Measurements from ENCODE around the gene CDH1. TPM values are rescaled to one million over a fixed set of nuclear protein-coding genes. Genes with fewer than 3 reads are reported as not detected.
"Not testable (repeated sequence)": the region's sequence is repeated elsewhere in the genome, so short reads cannot be mapped to it uniquely, and the experiment has no call there.

CDH1 gene
- total and polyA plus RNA-seq, 9 donors, result 0.83 to 23.8 (median 1.1) TPM

GRCh38 chr16:68711421-68712139 lies 25.5 kb upstream of the CDH1 start:
- Histone ChIP-seq H3K4me1 (ENCODE audit: control insufficient read depth, insufficient read depth, low read length) (peaks cover 13% of the 10 kb centered on the region), H3K27ac (ENCODE audit: low read length) (no peak overlapping the region), H3K27me3 (ENCODE audit: control insufficient read depth, insufficient read depth, low read length) (peaks cover 8% of the 10 kb centered on the region), H3K9me3 (replicated peaks; ENCODE audit: control insufficient read depth, low read depth, low read length) (no peaks in the 10 kb centered on the region), H3K36me3 (ENCODE audit: control insufficient read depth, insufficient read depth, low read length) (no peaks in the 10 kb centered on the region), H3K4me3 (ENCODE audit: low read length) (no peak overlapping the region)
- WGBS (ENCODE audit: insufficient coverage), result 64% methylated on average over 5 of the region's 14 CpGs
- DNase-seq, result peak; percentile 48

DNA sequence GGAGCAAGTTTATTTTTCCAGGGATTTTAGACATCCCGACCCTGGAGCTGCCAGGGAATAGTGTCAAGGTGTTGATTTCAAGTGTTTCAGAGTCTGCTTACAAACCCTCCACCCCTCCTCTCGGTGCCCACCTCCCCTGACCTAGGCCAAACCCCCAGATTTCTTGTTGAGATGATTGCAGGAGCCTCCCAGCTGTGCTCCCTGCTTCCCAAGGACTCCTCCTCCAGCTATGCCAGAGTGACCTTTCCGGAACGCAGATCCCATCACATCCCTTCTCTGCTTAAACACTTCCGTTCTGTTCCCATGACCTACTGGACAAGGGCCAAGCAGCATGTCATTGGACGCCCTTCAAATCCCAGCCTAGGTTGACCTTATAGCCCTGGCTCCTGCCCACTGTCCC lies 23.7 kb upstream of the CDH1 start:
- Histone ChIP-seq H3K27ac (ENCODE audit: low read length) (no peak overlapping the region), H3K36me3 (ENCODE audit: control insufficient read depth, insufficient read depth, low read length) (no peaks in the 10 kb centered on the region), H3K27me3 (ENCODE audit: control insufficient read depth, insufficient read depth, low read length) (peaks cover 8% of the 10 kb centered on the region), H3K4me3 (ENCODE audit: low read length) (no peak overlapping the region), H3K9me3 (replicated peaks; ENCODE audit: control insufficient read depth, low read depth, low read length) (peaks cover 2% of the 10 kb centered on the region), H3K4me1 (ENCODE audit: control insufficient read depth, insufficient read depth, low read length) (no peaks in the 10 kb centered on the region)
- DNase-seq, result no peak
- WGBS (ENCODE audit: insufficient coverage), result 39% methylated on average over 5 of the region's 6 CpGs

- Histone ChIP-seq H3K4me3 (ENCODE audit: low read length) (no peak overlapping the region), H3K27me3 (ENCODE audit: control insufficient read depth, insufficient read depth, low read length) (peaks cover 4% of the 10 kb centered on the region), H3K36me3 (ENCODE audit: control insufficient read depth, insufficient read depth, low read length) (no peaks in the 10 kb centered on the region), H3K9me3 (replicated peaks; ENCODE audit: control insufficient read depth, low read depth, low read length) (peaks cover 2% of the 10 kb centered on the region), H3K27ac (ENCODE audit: low read length) (no peak overlapping the region), H3K4me1 (ENCODE audit: control insufficient read depth, insufficient read depth, low read length) (no peaks in the 10 kb centered on the region)
- WGBS (ENCODE audit: insufficient coverage), result 90% methylated on average over 2 of the region's 5 CpGs
- no peak for DNase-seq
These were observed 21.6 kb upstream of the CDH1 start for GRCh38 chr16:68715471-68715870.

- H3K4me1 ChIP-seq (ENCODE audit: control insufficient read depth, insufficient read depth, low read length); H3K9me3 ChIP-seq (replicated peaks; ENCODE audit: control insufficient read depth, low read depth, low read length); DNase-seq; H3K27ac ChIP-seq (ENCODE audit: low read length); H3K36me3 ChIP-seq (ENCODE audit: control insufficient read depth, insufficient read depth, low read length); H3K27me3 ChIP-seq (ENCODE audit: control insufficient read depth, insufficient read depth, low read length); H3K4me3 ChIP-seq (ENCODE audit: low read length): not testable (repeated sequence)
- WGBS (ENCODE audit: insufficient coverage), result 83% methylated on average over 2 of the region's 4 CpGs
These were observed 20.6 kb upstream of the CDH1 start for GRCh38 chr16:68716516-68716915.

- 95% methylated on average over 3 of the region's 4 CpGs for WGBS (ENCODE audit: insufficient coverage)
- H3K27me3 ChIP-seq (ENCODE audit: control insufficient read depth, insufficient read depth, low read length), result peaks cover 4% of the 10 kb centered on the region
- peaks cover 2% of the 10 kb centered on the region for H3K9me3 ChIP-seq (replicated peaks; ENCODE audit: control insufficient read depth, low read depth, low read length)
- no peaks in the 10 kb centered on the region for H3K36me3 ChIP-seq (ENCODE audit: control insufficient read depth, insufficient read depth, low read length)
- H3K4me1 ChIP-seq (ENCODE audit: control insufficient read depth, insufficient read depth, low read length), result no peaks in the 10 kb centered on the region
- no peak overlapping the region for H3K27ac ChIP-seq (ENCODE audit: low read length)
- DNase-seq, result no peak
- H3K4me3 ChIP-seq (ENCODE audit: low read length), result no peak overlapping the region
These were observed 19.4 kb upstream of the CDH1 start for GRCh38 chr16:68717684-68718083.

- WGBS (ENCODE audit: insufficient coverage), result 60% methylated on average over 4 of the region's 9 CpGs
- peaks cover under 1% of the 10 kb centered on the region for H3K27me3 ChIP-seq (ENCODE audit: control insufficient read depth, insufficient read depth, low read length)
- H3K36me3 ChIP-seq (ENCODE audit: control insufficient read depth, insufficient read depth, low read length), result no peaks in the 10 kb centered on the region
- DNase-seq, result no peak
- peaks cover 2% of the 10 kb centered on the region for H3K9me3 ChIP-seq (replicated peaks; ENCODE audit: control insufficient read depth, low read depth, low read length)
- H3K4me1 ChIP-seq (ENCODE audit: control insufficient read depth, insufficient read depth, low read length), result no peaks in the 10 kb centered on the region
- no peak overlapping the region for H3K4me3 ChIP-seq (ENCODE audit: low read length)
- no peak overlapping the region for H3K27ac ChIP-seq (ENCODE audit: low read length)
These were observed 18.5 kb upstream of the CDH1 start for GRCh38 chr16:68718590-68718989.

GRCh38 chr16:68719993-68720489 lies 17.1 kb upstream of the CDH1 start:
- Histone ChIP-seq H3K9me3 (replicated peaks; ENCODE audit: control insufficient read depth, low read depth, low read length) (peaks cover 2% of the 10 kb centered on the region), H3K27ac (ENCODE audit: low read length) (no peak overlapping the region), H3K4me3 (ENCODE audit: low read length) (no peak overlapping the region), H3K36me3 (ENCODE audit: control insufficient read depth, insufficient read depth, low read length) (no peaks in the 10 kb centered on the region), H3K27me3 (ENCODE audit: control insufficient read depth, insufficient read depth, low read length) (peaks cover 3% of the 10 kb centered on the region), H3K4me1 (ENCODE audit: control insufficient read depth, insufficient read depth, low read length) (no peaks in the 10 kb centered on the region)
- DNase-seq, result no peak
- WGBS (ENCODE audit: insufficient coverage), result no CpG with 5 or more reads among the region's 2 CpGs

GRCh38 chr16:68722119-68723024 lies 14.7 kb upstream of the CDH1 start:
- peaks cover 5% of the 10 kb centered on the region for H3K27me3 ChIP-seq (ENCODE audit: control insufficient read depth, insufficient read depth, low read length)
- H3K27ac ChIP-seq (ENCODE audit: low read length), result no peak overlapping the region
- no peak overlapping the region for H3K4me3 ChIP-seq (ENCODE audit: low read length)
- H3K9me3 ChIP-seq (replicated peaks; ENCODE audit: control insufficient read depth, low read depth, low read length), result peaks cover 2% of the 10 kb centered on the region
- WGBS (ENCODE audit: insufficient coverage), result 51% methylated on average over 6 of the region's 12 CpGs
- H3K36me3 ChIP-seq (ENCODE audit: control insufficient read depth, insufficient read depth, low read length), result no peaks in the 10 kb centered on the region
- no peak for DNase-seq
- no peaks in the 10 kb centered on the region for H3K4me1 ChIP-seq (ENCODE audit: control insufficient read depth, insufficient read depth, low read length)

DNA sequence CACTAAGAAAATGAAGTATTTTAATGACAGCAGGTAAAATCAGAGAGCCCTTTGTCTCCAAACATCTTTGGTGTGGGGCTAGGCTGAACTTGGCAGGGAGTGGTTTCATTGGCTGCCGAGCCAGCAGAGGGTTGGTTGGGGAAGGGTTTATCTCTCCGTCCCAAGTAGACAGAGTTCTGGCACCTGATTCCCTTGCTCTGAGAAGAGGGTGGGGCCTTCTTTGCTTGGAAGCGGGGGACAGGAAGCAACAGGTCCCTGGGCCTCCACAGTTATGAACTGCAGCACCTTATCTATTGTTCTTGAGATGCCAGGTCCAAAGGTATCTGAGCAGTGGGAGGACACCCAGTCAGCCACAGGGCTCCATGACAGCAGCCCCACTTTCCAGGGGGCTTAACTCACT lies 12.3 kb upstream of the CDH1 start:
- WGBS (ENCODE audit: insufficient coverage), result 45% methylated on average over 3 of the region's 3 CpGs
- H3K4me1 ChIP-seq (ENCODE audit: control insufficient read depth, insufficient read depth, low read length), result no peaks in the 10 kb centered on the region
- H3K27ac ChIP-seq (ENCODE audit: low read length), result no peak overlapping the region
- no peak overlapping the region for H3K4me3 ChIP-seq (ENCODE audit: low read length)
- H3K9me3 ChIP-seq (replicated peaks; ENCODE audit: control insufficient read depth, low read depth, low read length), result no peaks in the 10 kb centered on the region
- no peaks in the 10 kb centered on the region for H3K36me3 ChIP-seq (ENCODE audit: control insufficient read depth, insufficient read depth, low read length)
- peaks cover 5% of the 10 kb centered on the region for H3K27me3 ChIP-seq (ENCODE audit: control insufficient read depth, insufficient read depth, low read length)
- no peak for DNase-seq

DNA sequence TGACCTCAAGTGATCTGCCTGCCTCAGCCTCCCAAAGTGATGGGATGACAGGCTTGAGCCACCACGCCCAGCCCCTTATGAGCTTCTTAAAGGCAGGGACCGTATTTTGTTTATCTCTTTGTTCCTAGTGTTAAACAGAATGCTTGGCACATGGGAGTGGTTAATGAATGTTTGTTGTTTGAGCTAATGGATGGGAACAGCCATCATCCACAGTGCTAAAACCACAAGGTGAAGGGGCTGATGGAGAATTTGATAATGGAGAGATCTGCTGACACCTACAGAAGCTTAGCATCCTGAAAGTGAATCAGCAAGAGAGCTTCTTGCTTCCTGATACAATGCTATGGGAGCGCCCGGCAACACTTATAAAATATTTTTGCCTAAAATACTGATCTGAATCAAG lies 8.6 kb upstream of the CDH1 start:
- no peak overlapping the region for H3K4me3 ChIP-seq (ENCODE audit: low read length)
- no peaks in the 10 kb centered on the region for H3K9me3 ChIP-seq (replicated peaks; ENCODE audit: control insufficient read depth, low read depth, low read length)
- WGBS (ENCODE audit: insufficient coverage), result no CpG with 5 or more reads among the region's 4 CpGs
- H3K27me3 ChIP-seq (ENCODE audit: control insufficient read depth, insufficient read depth, low read length), result peaks cover 14% of the 10 kb centered on the region
- no peak overlapping the region for H3K27ac ChIP-seq (ENCODE audit: low read length)
- H3K4me1 ChIP-seq (ENCODE audit: control insufficient read depth, insufficient read depth, low read length), result peaks cover 3% of the 10 kb centered on the region
- H3K36me3 ChIP-seq (ENCODE audit: control insufficient read depth, insufficient read depth, low read length), result no peaks in the 10 kb centered on the region
- no peak for DNase-seq

All from muscle of leg (tissue), 11 donors.